ENCODE results near the gene CLCN3.
"Not testable (repeated sequence)": the region's sequence is repeated elsewhere in the genome, so short reads cannot be mapped to it uniquely, and the experiment has no call there.

GRCh38 chr4:169738604-169739003, 118.2 kb downstream of the CLCN3 start:
- not testable (repeated sequence) for TF ChIP-seq CTCF, POLR2AphosphoS5 (IDR thresholded peaks at IDR 0.05)
